HepG2 (cell line): ENCODE data around the gene NELFB. TPM values are rescaled to one million over a fixed set of nuclear protein-coding genes. Genes with fewer than 3 reads are reported as not detected.
A peak's percentile ranks its signal among the peaks of the same experiment; 100 is the strongest.

Experiments used
- ETV6 ChIP-seq: sonication (generic); formaldehyde crosslinking; conservative IDR thresholded peaks from 2 replicates; pipeline ENCODE4 v1.4.0; 2020; ENCODE audit warnings: missing genetic modification reagents
- GPN1 ChIP-seq: sonication (generic); formaldehyde crosslinking; IDR thresholded peaks from 2 replicates; pipeline ENCODE4 v1.5.1; 2020; ENCODE audit warnings: missing genetic modification reagents, borderline replicate concordance
- HMGXB3 ChIP-seq: sonication (generic); formaldehyde crosslinking; IDR thresholded peaks from 2 replicates; pipeline ENCODE4 v1.4.0; 2020; ENCODE audit warnings: missing genetic modification reagents, borderline replicate concordance
- IRX3 ChIP-seq: sonication (generic); formaldehyde crosslinking; IDR thresholded peaks from 2 replicates; pipeline ENCODE4 v1.8.1; 2023; ENCODE audit warnings: mild to moderate bottlenecking, low read depth, missing genetic modification reagents, borderline replicate concordance
- MBNL3 ChIP-seq: fragments of 250-450 bp; sonication (Bioruptor Pico); conservative IDR thresholded peaks from 2 replicates; pipeline ENCODE4 v1.8.0; 2022; ENCODE audit warnings: mild to moderate bottlenecking, inconsistent platforms
- MED8 ChIP-seq: sonication (generic); formaldehyde crosslinking; IDR thresholded peaks from 2 replicates; pipeline ENCODE4 v1.8.1; 2023; ENCODE audit warnings: mild to moderate bottlenecking, missing genetic modification reagents; ENCODE audit not compliant: insufficient replicate concordance
- PITX1 ChIP-seq: sonication (generic); formaldehyde crosslinking; IDR thresholded peaks from 2 replicates; pipeline ENCODE4 v1.5.1; 2020; ENCODE audit warnings: mild to moderate bottlenecking, missing genetic modification reagents
- RXRA ChIP-seq: sonication (generic); formaldehyde crosslinking; IDR thresholded peaks from 2 replicates; pipeline ENCODE4 v1.5.1; 2020; ENCODE audit warnings: missing genetic modification reagents
- SMARCC2 ChIP-seq: fragments of 450-650 bp; IDR thresholded peaks from 2 replicates; pipeline ENCODE4 v1.6.1; 2017; ENCODE audit warnings: antibody characterized with exemption, mild to moderate bottlenecking
- SNRNP70 ChIP-seq: fragments of 200-400 bp; formaldehyde crosslinking; IDR thresholded peaks from 2 replicates; pipeline ENCODE4 v1.6.1; 2017; ENCODE audit warnings: mild to moderate bottlenecking, low read depth, low read length, moderate library complexity
- SRSF9 ChIP-seq: fragments of 200-400 bp; formaldehyde crosslinking; IDR thresholded peaks from 2 replicates; pipeline ENCODE4 v1.6.1; 2018; ENCODE audit warnings: borderline replicate concordance, mild to moderate bottlenecking, low read depth, low read length; ENCODE audit not compliant: insufficient read depth, poor library complexity, severe bottlenecking
- WIZ ChIP-seq: sonication (generic); formaldehyde crosslinking; IDR thresholded peaks from 2 replicates; pipeline ENCODE4 v1.5.1; 2020; ENCODE audit warnings: mild to moderate bottlenecking, missing genetic modification reagents
- XRCC5 ChIP-seq: fragments of 200-400 bp; formaldehyde crosslinking; optimal IDR thresholded peaks from 2 replicates; pipeline ENCODE3; 2017; ENCODE audit warnings: mild to moderate bottlenecking, low read length
- ZEB1 ChIP-seq: IDR thresholded peaks from 2 replicates; pipeline ENCODE4 v1.6.1; 2012; ENCODE audit warnings: mild to moderate bottlenecking, low read depth, inconsistent platforms; ENCODE audit not compliant: insufficient replicate concordance
- ZMYM3 ChIP-seq: sonication (generic); formaldehyde crosslinking; IDR thresholded peaks from 2 replicates; pipeline ENCODE4 v1.5.1; 2020; ENCODE audit warnings: mild to moderate bottlenecking, missing genetic modification reagents
- ZNF282 ChIP-seq: fragments of 450-650 bp; IDR thresholded peaks from 2 replicates; pipeline ENCODE4 v1.6.1; 2018; ENCODE audit not compliant: partially characterized antibody
- ZNF292 ChIP-seq: sonication (generic); formaldehyde crosslinking; IDR thresholded peaks from 2 replicates; pipeline ENCODE4 v1.8.1; 2022; ENCODE audit warnings: mild to moderate bottlenecking, low read depth, missing genetic modification reagents, borderline replicate concordance
- ZNF431 ChIP-seq: sonication (generic); formaldehyde crosslinking; IDR thresholded peaks from 2 replicates; pipeline ENCODE4 v1.9.0; 2022; ENCODE audit warnings: missing genetic modification reagents, low read depth, mild to moderate bottlenecking, borderline replicate concordance
- ZNF513 ChIP-seq: sonication (generic); formaldehyde crosslinking; conservative IDR thresholded peaks from 2 replicates; pipeline ENCODE4 v1.5.0; 2020; ENCODE audit warnings: missing genetic modification reagents
- ZNF564 ChIP-seq: sonication (generic); formaldehyde crosslinking; IDR thresholded peaks from 2 replicates; pipeline ENCODE4 v1.8.1; 2023; ENCODE audit warnings: mild to moderate bottlenecking, missing genetic modification reagents
- ZNF570 ChIP-seq: sonication (generic); formaldehyde crosslinking; IDR thresholded peaks from 2 replicates; pipeline ENCODE4 v1.4.0; 2020; ENCODE audit warnings: mild to moderate bottlenecking, missing genetic modification reagents, borderline replicate concordance
- ZNF572 ChIP-seq: sonication (generic); formaldehyde crosslinking; IDR thresholded peaks from 2 replicates; pipeline ENCODE4 v1.5.1; 2020; ENCODE audit warnings: mild to moderate bottlenecking, missing genetic modification reagents
- ZNF703 ChIP-seq: sonication (generic); formaldehyde crosslinking; IDR thresholded peaks from 2 replicates; pipeline ENCODE4 v1.5.1; 2020; ENCODE audit warnings: missing genetic modification reagents, mild to moderate bottlenecking, moderate library complexity, borderline replicate concordance
- ZNF781 ChIP-seq: sonication (generic); formaldehyde crosslinking; IDR thresholded peaks from 2 replicates; pipeline ENCODE4 v1.5.1; 2020; ENCODE audit warnings: borderline replicate concordance, mild to moderate bottlenecking, missing genetic modification reagents; ENCODE audit errors: not compliant biosample characterization
- polyA plus RNA-seq, 8 experiments: library from polyadenylated mRNA; depleted of rRNA in 3 of 8; stranded (reverse) in 7 of 8; unstranded in 1 of 8; fragments of >200 nt; fragmentation: Illumina TruSeq in 4 of 8; extraction: Trizol in 4 of 8; gene quantifications; 2 replicates each; pipeline versions ENCODE4 v1.2.1 to v1.2.3, GENCODE V29; 2011 to 2016; ENCODE audit warnings: low read depth in 4 of 8, missing spikeins in 1 of 8, mixed read lengths in 1 of 8; ENCODE audit not compliant: insufficient read depth in 1 of 8
- total RNA-seq, 5 experiments: library from RNA; depleted of rRNA; stranded (reverse); fragments of >200 nt; fragmentation: Illumina TruSeq; extraction: Trizol; gene quantifications; 2 replicates each; pipeline ENCODE4 v1.2.3, GENCODE V29; 2016; ENCODE audit warnings: low read depth in 1 of 5

Gene NELFB
- total and polyA plus RNA-seq, 2 of the 13 experiments (the other 11 are each of a cell fraction or from before 2014, with no cell fraction given) = 26.5 to 45.8 TPM

- TF ChIP-seq ZNF572 (CRISPR knock-in tag) (no peak), GPN1 (CRISPR knock-in tag) (no peak), WIZ (CRISPR knock-in tag) (no peak), ETV6 (CRISPR knock-in tag) (0 out of 2 replicates have a peak, but pooled peaks have one; percentile 38), ZEB1 (no peak), SNRNP70 (no peak), XRCC5 (peak; percentile 22), ZMYM3 (CRISPR knock-in tag) (peak; percentile 68), PITX1 (CRISPR knock-in tag) (peak; percentile 57; the same call in 1 of the 2 replicates), ZNF431 (CRISPR knock-in tag) (no peak), MED8 (CRISPR knock-in tag) (no peak), ZNF570 (CRISPR knock-in tag) (no peak), ZNF282 (no peak), ZNF513 (CRISPR knock-in tag) (no peak), ZNF703 (CRISPR knock-in tag) (no peak), RXRA (CRISPR knock-in tag) (peak; percentile 43; the same call in 1 of the 2 replicates), ZNF564 (CRISPR knock-in tag) (peak; percentile 40; the same call in 1 of the 2 replicates), ZNF781 (CRISPR knock-in tag) (no peak), MBNL3 (CRISPR knock-in tag) (no peak), SRSF9 (no peak), ZNF292 (CRISPR knock-in tag) (peak; percentile 66; the same call in 1 of the 2 replicates), SMARCC2 (no peak), IRX3 (CRISPR knock-in tag) (no peak), HMGXB3 (CRISPR knock-in tag) (no peak)
Observed at GRCh38 chr9:137253717-137254623, 1.2 kb upstream of the NELFB start (continued).
